Activated T-cell treated with anti-CD3 and anti-CD28 coated beads, Interleukin-2, amount 50 U/mL, for 4 hours (primary cell): Measurements from ENCODE around the gene LCE4A. TPM values are rescaled to one million over a fixed set of nuclear protein-coding genes. Genes with fewer than 3 reads are reported as not detected.

Experiments used
- total RNA-seq, 3 donors: library from RNA; stranded (reverse); gene quantifications; one replicate each; pipeline ENCODE4 v1.2.1, GENCODE V29; 2021

LCE4A gene
- total RNA-seq, 3 donors from 2014 or later = not detected

Other genes starting within 250 kb of the LCE4A start
- gene LCE5A, start 197.4 kb upstream of the LCE4A start, total RNA-seq = not detected
- not detected for gene CRCT1, start 193.7 kb upstream of the LCE4A start, total RNA-seq
- gene LCE3E, start 141.4 kb upstream of the LCE4A start, total RNA-seq = not detected
- gene LCE3D, start 127.6 kb upstream of the LCE4A start, total RNA-seq = not detected
- not detected for gene LCE3C, start 107.9 kb upstream of the LCE4A start, total RNA-seq
- gene LCE3B, start 94.3 kb upstream of the LCE4A start, total RNA-seq = not detected
- not detected for gene LCE3A, start 85.1 kb upstream of the LCE4A start, total RNA-seq
- gene LCE2D, start 44.8 kb upstream of the LCE4A start, total RNA-seq = not detected
- not detected for gene LCE2C, start 32.9 kb upstream of the LCE4A start, total RNA-seq
- not detected for gene LCE2B, start 22.0 kb upstream of the LCE4A start, total RNA-seq
- not detected for gene LCE2A, start 9.8 kb upstream of the LCE4A start, total RNA-seq
- gene KPRP, start 49.9 kb downstream of the LCE4A start, total RNA-seq = not detected
- not detected for gene LCE1F, start 67.0 kb downstream of the LCE4A start, total RNA-seq
- gene LCE1E, start 78.1 kb downstream of the LCE4A start, total RNA-seq = not detected
- not detected for gene LCE1D, start 88.6 kb downstream of the LCE4A start, total RNA-seq
- not detected for gene LCE1C, start 98.5 kb downstream of the LCE4A start, total RNA-seq
- not detected for gene LCE1B, start 103.8 kb downstream of the LCE4A start, total RNA-seq
- gene LCE1A, start 119.3 kb downstream of the LCE4A start, total RNA-seq = not detected
- not detected for gene LCE6A, start 134.7 kb downstream of the LCE4A start, total RNA-seq
- gene LCE7A, start 151.8 kb downstream of the LCE4A start, total RNA-seq = not detected
- not detected for gene SMCP, start 170.2 kb downstream of the LCE4A start, total RNA-seq
- gene IVL, start 200.4 kb downstream of the LCE4A start, total RNA-seq = not detected
- not detected for gene SPRR5, start 239.0 kb downstream of the LCE4A start, total RNA-seq